ENCODE measurements around the gene ADK.
"Not testable (repeated sequence)": the region's sequence is repeated elsewhere in the genome, so short reads cannot be mapped to it uniquely, and the experiment has no call there.

ADK gene

DNA sequence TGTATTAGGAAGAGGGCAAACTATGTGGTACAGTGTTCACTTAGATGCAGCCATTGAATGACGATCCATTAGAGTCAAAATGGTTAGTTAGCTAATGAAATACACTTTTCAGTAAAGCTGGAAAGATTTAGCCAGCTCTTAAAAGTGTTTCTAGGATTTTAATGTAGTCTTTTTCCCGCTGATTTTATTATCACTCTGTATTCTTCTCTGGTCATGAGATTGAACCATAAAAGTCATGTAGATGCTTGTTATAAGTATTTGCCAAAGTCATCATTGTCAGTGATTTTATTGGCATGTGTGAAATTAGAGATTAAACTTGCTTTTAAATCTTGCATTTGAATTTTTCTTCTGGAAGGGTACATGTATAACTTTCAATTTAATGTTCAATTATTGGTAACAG lies 93.8 kb downstream of the ADK start:
- DNase-seq, result no peak

DNA sequence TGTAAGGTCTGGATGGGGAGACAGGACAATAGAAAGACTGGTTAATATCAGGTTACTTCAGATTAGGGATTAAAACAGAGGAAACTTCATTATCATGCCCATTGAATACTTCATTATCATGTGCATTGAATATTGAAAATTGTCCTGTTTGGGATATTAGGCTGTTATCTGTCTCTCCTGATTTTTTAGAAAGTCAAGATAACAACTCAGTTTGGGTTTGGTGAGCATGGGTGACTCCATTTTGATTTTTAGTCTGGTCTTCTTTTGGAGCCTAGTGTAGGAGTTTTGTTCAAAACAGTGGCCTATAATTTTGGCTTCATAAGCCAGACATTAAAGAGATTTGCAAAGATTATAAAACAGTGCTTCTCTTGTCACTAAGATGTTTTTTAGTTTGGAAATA lies 95.5 kb downstream of the ADK start:
- DNase-seq, result no peak

DNA sequence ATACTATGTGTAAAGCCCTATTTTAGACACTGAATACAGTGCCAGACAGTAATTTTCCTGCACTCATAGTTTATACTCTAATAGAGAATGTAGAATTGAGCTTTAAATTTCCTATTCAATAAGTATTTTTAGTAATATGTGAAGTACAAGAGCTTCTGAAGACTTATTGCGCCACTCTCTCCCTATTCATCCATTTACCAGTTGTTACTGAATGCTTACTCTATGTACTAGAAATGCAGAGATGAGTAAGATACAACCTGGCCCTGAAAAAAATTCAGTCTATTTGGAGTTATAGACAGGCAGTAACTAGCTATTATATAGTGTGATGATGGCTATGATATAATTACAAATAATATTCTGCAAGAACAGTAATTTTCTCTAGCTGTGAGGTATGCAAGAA lies 98.8 kb downstream of the ADK start:
- DNase-seq, result no peak

DNA sequence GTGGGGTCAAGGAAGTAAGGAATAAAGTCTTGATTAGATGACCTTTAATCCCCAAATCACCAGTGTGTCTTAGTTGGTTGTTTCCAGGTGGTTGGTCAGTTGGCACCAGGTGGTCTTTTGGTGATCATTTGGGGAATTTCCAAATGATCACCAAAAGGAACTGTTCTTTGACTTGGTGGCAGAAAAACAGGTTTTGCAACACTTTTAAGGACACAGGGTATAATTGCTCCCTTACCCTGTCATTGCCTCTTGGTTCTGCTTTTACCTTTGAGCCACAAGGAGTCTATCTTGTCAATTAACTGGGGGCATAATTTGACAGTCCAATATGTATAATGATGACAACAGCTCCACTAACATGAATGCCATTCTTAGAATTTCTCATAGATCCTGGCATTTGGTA lies 104.2 kb downstream of the ADK start:
- no peak for DNase-seq

DNA sequence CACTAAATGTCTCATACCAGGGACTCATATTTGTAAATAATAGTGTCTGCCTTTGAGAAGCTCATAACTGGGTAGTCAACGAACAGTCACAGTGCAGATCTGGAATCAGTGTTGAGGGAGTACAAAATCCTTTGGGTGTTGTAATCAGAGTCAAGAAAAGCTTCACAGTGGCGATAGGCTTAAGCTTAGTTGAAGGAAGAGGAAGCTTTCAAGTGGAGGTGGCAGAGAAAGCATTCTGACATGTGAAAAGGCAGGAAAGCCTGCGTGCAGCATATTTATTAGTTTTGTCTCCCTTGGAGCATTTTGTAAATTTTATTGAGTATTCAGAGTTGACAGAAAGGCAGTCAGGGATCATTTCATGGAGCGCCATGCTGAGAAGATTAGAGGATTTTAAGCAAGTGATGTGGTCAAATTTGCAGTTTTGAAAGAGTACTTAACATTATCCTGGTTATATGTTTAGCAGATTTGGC lies 104.9 kb downstream of the ADK start:
- DNase-seq, result no peak

DNA sequence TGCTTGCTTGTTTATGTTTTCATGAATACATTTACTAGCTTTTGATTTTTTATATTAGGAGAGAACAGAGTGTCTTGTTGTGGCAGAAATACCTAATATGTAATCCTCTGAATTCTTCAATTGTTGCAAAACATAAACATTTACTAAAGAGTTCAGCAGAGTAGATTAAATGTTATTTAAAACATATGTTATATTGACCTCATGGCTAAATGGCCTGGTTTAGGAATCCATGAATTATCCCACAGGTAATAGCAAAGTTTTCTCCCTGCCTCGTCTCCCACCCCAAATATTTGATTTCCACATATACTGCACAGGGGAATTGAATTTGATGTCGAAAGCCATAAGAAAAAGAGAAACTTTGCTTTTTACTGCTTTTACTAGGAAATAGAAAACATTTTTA lies 111.8 kb downstream of the ADK start:
- no peak for DNase-seq

DNA sequence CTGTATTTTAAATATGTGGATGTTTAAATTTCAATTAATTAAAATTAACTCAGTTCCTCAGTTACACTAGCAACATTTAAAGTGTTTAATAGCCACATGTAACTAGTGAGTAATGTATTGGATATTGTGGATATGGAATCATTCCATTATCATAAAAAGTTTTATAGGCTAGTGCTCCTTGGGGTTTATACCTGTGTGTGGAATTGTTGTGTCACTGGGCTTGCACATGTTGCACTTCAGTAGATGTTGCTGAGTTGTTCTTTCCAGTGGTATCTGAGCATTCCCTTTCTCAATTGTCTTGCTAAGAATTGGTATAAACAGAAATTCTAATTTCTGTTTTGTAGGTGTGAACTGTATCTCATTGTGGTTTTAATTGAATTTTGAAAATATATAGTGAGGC lies 113.0 kb downstream of the ADK start:
- no peak for DNase-seq

DNA sequence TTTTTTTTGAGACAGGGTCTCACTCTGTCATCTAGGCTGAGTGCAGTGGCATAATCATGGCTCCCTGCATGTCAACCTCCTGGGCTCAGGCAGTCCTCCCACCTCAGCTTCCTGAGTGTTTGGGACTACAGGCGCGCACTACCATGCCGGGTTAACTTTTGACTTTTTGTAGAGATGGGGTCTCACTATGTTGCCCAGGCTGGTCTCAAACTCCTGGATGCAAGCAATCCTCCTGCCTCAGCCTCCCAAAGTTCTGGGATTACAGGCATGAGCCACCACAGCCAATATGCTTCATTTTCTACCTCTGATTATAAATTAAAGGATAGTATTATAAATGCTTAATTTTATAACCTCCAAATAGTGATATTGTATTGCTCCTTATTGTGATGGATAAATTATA lies 121.3 kb downstream of the ADK start:
- no peak for DNase-seq

DNA sequence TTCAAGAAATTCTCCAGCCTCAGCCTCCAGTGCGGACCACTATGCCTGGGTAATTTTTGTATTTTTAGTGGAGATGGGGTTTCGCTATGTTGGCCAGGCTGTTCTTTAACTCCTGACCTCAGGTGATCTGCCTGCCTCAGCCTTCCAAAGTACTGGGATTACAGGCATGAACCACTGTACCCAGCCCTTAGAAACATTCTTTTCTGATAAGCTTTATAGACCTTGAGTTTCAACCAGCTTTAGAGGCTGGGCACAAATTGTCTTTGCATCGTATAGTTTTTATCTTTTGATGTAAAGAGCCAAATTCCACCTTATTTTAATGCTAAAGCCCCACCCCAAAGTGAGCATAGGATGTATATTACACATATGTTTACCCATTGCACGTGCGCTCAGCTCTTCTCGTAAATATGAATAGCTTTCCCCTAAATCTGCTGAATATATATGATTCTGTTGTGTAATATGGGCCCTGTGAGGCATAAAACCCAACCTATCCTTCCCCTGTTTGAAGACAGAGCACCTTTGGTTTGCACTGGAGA lies 124.8 kb downstream of the ADK start:
- no peak for DNase-seq

DNA sequence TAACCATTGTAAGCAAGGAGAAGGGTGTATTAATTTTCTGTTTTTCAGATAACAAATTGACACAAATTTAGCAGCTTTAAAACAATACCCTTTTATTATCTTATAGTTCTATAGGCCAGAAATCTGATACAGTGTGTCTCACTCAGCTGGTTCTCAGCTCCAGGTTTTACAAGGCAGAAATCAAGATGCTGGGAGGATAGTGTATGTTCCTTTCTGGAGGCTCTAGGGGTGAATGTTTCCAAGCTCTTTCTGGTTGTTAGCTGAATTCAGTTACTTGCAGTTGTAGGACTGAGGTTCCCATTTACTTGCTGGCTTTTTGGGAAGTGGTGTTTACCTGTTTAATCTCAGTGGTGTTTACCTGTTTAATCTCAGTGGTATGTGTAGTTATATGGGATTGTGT lies 125.4 kb downstream of the ADK start:
- DNase-seq, result no peak

DNA sequence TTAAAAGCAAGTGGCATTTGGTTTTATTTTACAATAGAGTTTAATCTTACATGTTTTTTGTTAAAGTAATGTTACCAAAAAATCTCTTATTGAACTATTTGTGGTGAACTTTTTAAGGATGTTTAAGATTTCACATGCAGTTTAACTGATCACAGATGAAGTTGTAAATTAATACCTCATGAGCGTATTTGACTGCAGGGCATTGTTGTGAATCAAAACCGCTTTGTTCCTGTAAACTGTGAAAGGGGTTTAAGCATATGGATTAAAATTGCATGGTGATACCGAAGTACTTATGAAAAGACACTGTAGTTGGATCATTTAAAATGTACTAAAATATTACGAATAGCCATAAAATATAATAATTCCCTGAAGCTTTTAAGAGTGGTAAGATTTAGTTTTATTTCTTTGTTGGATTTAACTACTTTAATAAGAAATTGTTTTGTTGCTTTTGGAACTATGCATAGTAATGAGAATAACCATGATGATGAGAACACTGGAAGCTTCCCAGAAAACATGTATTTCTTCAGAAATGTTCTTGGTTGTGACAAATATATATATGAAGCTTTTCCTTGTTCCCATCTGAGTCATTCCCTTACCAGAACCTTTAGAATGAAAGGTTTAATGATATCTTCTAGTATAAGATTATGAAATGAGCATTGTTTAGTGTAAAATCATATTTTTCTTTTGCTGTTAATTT lies 131.3 kb downstream of the ADK start:
- DNase-seq, result no peak

DNA sequence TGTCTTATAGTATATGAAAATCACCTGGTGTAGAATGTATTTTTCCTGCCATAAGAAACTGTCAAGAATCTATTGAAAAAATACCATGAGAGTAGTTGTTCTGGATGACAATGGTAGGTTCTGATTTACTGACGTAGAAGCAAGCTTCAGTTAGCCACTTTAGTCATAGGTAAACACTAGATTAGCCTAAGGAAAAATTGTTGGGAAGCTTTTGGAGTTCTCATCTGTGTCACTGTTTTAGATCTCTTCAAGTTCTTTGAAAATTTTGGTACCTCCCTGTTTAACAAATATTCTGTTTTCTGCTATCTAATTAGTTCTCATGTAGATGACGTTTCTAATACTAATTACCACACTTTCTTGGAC lies 131.8 kb downstream of the ADK start:
- DNase-seq, result no peak

DNA sequence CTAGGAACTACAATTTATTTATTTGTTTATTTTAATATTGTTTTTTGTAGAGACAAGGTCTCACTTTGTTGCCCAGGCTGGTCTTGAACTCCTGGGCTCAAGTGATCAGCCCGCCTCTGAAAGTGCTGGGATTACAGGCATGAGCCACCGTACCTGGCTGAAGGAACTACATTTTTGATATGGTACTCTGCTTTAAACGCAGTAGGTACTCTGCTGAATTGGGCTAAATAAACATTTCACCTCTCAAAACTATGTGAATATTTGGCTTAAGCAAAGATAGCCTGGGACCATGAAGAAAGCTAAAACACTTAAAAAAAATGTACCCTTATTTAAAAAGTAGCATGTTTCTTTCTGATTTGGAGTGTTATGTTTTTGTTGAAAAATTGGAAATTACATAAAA lies 138.2 kb downstream of the ADK start:
- DNase-seq, result no peak

DNA sequence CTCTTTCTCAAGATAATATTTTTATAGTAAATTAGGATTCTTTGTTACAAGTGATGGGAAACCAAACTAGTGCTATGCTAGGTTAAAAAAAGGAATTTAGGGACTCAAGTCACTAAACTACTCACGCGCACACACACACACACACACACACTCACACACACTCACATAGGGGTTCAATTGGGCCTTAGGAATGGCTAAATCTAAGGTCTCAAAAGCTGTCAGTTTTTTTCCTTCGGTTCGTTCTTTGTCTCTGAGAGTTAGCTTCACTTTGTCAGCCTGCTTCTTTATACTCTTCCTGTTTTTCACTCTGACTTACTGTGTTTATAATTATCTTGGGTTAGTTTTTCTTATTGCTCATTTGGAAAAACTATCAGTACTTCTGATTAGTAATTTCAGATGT lies 138.9 kb downstream of the ADK start:
- DNase-seq, result no peak

DNA sequence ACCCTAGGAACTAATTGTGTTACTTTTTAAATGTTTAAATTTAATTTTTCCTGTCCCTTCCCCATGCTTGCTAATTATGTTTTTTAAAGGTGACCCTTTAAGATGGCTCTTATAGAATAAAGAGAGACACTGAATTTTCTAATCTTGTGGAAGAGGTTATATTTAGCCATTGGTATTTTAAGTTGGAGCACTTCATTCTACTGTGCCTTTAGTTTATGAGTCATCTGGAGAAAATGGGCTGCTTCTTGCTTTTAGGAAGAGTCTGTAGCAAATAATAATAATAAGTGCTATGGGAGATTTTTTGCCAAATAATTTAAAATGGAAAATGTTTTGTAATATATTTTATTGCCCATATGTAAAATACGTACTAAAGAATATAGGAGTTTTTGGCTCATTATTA lies 139.7 kb downstream of the ADK start:
- no peak for DNase-seq

DNA sequence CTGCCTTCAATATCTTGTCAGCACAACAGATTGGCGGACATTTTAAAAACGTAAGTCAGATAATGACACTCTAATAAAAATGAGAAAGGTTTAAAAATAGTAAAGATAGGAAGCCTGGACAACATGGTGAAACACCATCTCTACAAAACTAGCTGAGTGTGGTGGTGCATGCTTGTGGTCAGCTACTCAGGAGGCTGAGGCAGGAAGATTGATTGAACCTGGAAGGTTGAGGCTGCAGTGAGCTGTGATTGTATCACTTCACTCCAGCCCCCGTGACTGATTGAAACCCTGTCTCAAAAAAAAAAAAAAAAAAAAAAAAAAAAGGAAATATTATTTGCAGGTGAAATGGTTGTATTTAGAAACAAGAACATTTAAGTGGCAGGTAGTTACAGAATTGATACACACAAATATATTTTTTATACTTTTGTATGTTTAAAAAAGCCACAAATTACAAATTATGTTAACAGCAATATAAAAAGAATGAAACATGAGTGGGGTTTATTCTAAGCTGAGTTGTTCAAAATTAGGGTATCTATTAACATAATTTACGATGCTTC lies 141.9 kb downstream of the ADK start:
- no peak for DNase-seq

DNA sequence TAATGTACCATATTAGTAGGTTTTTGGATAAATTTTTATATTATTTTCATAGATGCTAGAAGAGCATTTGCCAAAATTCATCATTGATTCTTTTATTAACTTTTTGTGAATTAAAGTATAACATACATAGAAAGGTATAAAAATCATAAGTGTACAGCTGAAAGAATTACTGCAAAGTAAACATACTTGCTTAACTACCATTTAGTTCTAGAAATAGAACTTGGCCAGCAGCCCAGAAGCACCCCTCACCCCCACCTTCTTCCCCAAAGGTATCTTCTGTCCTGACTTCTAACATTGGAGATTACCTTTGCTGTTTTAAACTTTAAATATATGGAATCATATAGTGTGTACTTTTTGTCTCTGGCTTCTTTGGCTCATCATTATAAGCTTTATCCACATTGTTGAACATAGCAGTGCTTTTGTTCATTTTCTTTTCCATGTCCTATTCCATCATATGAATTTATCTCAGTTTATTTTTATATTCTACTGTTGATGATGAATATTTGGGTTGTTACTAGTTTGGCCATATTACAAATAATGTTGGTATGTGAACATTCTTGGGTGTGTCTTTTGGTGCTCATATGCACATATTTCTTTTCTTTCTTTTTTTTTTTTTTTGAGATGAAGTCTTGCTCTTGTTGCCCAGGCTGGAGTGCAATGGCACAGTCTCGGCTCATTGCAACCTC lies 142.8 kb downstream of the ADK start:
- peak; percentile 37 for DNase-seq

DNA sequence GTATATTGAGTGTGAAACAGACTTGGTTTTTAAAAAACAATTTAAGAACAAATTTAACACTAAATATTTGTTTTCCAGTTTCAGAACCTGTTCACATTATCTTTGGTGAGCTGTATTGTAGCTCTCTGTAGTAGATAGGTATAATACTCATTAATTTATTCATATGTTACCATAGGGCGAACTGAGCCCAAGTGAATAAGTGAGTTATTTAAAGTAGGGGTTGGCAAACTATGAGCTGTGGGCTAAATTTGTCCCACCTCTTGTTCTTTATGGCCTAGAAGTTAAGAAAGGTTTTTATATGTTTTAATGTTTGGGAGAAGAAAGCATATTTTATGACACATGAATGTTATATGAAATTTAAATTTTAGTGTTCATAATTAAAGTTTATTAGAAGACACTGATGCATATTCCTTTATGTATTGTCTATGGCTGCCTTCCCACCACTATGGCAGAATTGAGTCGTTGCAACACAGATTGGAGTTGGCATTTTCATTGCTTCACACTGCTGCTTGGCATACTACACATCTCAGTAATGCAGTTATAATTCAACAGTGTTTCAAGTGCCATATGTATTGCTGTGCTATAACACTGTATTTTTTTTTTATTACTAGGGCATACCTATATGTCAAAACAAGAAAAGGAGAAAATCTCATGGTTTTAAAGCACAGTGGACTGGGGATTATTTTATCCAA lies 146.5 kb downstream of the ADK start:
- no peak for DNase-seq

DNA sequence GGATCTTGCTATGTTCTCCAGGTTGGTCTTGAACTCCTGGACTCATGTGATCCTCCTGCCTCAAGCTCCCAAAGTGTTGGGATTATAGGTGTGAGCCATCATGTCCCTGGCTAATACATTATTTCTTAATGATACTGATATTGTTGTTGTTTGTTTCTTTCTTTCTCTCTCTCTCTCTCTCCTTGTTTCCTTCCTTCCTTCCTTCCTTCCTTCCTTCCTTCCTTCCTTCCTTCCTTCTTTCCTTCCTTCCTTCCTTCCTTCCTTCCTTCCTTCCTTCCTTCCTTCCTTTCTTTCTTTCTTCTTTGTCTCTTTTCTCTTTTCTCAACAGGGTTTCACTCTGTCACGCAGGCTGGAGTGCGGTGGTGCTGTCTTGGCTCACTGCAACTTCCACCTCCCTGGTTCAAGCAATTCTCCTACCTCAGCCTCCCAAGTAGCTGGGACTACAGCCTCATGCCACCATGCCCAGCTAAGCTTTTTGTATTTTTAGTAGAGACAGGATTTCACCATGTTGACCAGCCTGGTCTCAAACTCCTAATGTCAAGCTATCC lies 149.1 kb downstream of the ADK start:
- DNase-seq, result not testable (repeated sequence)

DNA sequence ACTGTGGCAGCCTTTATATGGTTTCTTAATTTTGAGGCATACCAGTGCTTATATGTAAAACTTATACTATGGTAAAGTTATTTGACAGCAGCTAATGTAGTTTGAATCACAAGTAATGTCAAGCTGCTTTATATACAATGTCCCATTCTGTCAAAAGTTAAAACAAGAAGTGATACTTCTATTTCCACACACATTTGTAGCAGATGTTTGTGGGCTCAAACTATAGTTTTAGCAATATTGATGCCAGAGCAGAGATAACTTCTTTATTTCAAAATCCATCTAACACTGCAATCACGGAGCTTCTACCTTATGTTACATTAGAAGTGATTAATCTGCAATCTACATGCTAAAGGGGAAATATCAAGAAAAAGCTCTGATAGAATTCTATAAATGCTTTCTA lies 149.6 kb downstream of the ADK start:
- DNase-seq, result no peak

DNA sequence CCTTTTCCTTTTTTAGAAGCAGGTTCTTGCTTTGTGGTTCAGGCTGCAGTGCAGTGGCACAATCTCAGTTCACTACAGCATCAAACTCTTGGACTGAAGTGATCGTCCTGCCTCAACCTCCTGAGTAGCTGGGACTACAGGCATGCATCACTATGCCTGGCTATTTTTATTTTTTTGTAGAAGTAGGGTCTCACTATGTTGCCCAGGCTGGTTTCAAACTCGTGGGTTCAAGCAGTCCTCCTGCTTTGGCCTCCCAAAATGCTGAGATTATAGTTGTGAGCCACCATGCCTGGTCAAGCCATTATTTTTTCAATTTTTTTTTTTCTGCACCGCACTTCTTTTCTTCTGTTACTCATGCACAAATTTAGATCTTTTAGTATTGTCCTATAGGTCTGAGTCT lies 154.7 kb downstream of the ADK start:
- DNase-seq, result no peak

DNA sequence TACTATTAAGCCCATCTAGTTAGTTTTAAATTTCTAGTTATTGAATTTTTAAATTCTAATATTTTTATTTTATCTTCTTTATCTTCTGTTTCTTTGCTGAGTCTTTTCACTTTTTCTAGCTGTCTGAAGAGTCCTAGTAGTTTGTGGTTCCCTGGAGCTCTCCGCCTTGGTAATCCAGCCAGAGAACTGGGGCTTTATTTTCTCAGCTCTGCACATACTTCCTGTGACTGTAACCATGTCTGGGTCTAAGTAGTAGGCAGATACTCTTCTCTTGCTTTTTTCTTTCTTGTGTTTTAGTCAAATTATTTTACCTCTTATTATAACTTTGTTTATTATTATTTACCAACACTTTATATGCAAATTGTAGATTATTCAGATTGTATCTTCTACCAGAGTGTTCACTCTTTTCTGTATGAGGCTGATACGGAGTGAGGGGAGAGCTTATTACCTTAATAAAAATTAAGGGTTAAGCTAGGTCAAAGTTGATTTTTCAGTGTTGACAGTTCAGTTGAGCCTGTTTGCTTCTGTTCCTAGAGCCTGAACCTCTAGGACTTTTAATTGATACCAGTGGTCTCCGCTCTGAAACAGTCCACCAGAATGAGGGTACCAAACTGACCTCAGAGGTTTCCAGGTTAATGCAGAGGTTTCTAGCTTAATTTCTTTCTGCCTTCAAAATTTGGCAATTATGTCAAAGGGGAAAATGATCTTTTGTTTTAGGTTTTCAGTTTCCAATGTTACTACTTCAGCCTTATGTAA lies 155.4 kb downstream of the ADK start:
- DNase-seq, result no peak

Data from NCI-H1092 treated with DMSO at 0.1 percent for 48 hours (cell line).